H1 (cell line): ENCODE measurements around the gene NHSL2. TPM values are rescaled to one million over a fixed set of nuclear protein-coding genes. Genes with fewer than 3 reads are reported as not detected.

Experiments used
- CTCF ChIA-PET: fragments of 300-600 bp; sonication (Branson Sonifier 250); formaldehyde crosslinking; loops from one replicate; lab custom pipeline; 2021; ENCODE audit not compliant: partially characterized antibody; lab: Charles Lee
- POLR2A ChIA-PET: fragments of 300-600 bp; sonication (Branson Sonifier 250); formaldehyde crosslinking; loops from one replicate; lab custom pipeline; 2021; ENCODE audit warnings: inconsistent platforms; ENCODE audit not compliant: partially characterized antibody; lab: Charles Lee
- DNase-seq, 2 experiments: peaks; one replicate each; pipeline versions ENCODE4 v3.0.0 to v3.0.0-alpha.2; 2010 to 2022; ENCODE audit warnings: low spot score in 2 of 2, low read depth in 1 of 2, mixed read lengths in 1 of 2
- FAIRE-seq: peaks from 2 replicates; lab custom pipeline; 2011; peaks lifted over from hg19 to GRCh38; lab: Jason Lieb, UNC
- H2AFZ ChIP-seq: 2 replicates; pipeline ENCODE4 v1.8.1; 2012; ENCODE audit warnings: low read length, inconsistent platforms
- H2AK5ac ChIP-seq: 2 replicates; pipeline ENCODE4 v1.6.1; 2013; ENCODE audit warnings: low read depth, low read length
- H2BK120ac ChIP-seq: replicated peaks from 2 replicates; pipeline ENCODE3; 2013; ENCODE audit warnings: low read depth, low read length, inconsistent platforms
- H2BK12ac ChIP-seq: 2 replicates; pipeline ENCODE4 v1.6.1; 2013; ENCODE audit warnings: low read depth, low read length
- H2BK15ac ChIP-seq: 2 replicates; pipeline ENCODE4 v1.6.1; 2013; ENCODE audit warnings: low read length
- H2BK20ac ChIP-seq: 2 replicates; pipeline ENCODE4 v1.6.1; 2013; ENCODE audit warnings: low read length
- H2BK5ac ChIP-seq: 2 replicates; pipeline ENCODE4 v1.6.1; 2013; ENCODE audit warnings: low read depth, low read length
- H3K14ac ChIP-seq: 2 replicates; pipeline ENCODE4 v1.6.1; 2013; ENCODE audit warnings: inconsistent platforms; ENCODE audit not compliant: insufficient read length
- H3K18ac ChIP-seq: 2 replicates; pipeline ENCODE4 v1.6.1; 2013; ENCODE audit warnings: low read length; ENCODE audit errors: extremely low read depth
- H3K23ac ChIP-seq: 2 replicates; pipeline ENCODE4 v1.6.1; 2013; ENCODE audit warnings: inconsistent platforms; ENCODE audit not compliant: insufficient read length
- H3K23me2 ChIP-seq: 2 replicates; pipeline ENCODE4 v1.6.1; 2013; ENCODE audit warnings: low read depth, low read length
- H3K27ac ChIP-seq: 2 replicates; pipeline ENCODE4 v1.6.1; 2011; ENCODE audit warnings: low read depth, low read length, inconsistent platforms
- H3K27me3 ChIP-seq, 4 experiments: replicated peaks in 1 of 4; 1 replicate in 1 of 4; 2 replicates in 3 of 4; pipeline versions ENCODE4 v1.6.1 to v1.8.1; 2011 to 2013; ENCODE audit warnings: low read length in 3 of 4, mild to moderate bottlenecking in 3 of 4, inconsistent platforms in 2 of 4, mixed read lengths in 2 of 4, moderate library complexity in 1 of 4; ENCODE audit not compliant: control insufficient read depth in 3 of 4, insufficient read depth in 3 of 4; ENCODE audit errors: extremely low read depth in 1 of 4
- H3K36me3 ChIP-seq, 4 experiments: 2 replicates each; pipeline versions ENCODE4 v1.6.1 to v1.8.1; 2011 to 2013; ENCODE audit warnings: mild to moderate bottlenecking in 4 of 4, low read length in 3 of 4, moderate library complexity in 2 of 4, control low read depth in 1 of 4, inconsistent platforms in 1 of 4; ENCODE audit not compliant: insufficient read depth in 4 of 4, control insufficient read depth in 2 of 4
- H3K4ac ChIP-seq: replicated peaks from 2 replicates; pipeline ENCODE3; 2013; ENCODE audit warnings: low read length, low read depth, mixed read lengths, inconsistent platforms; ENCODE audit not compliant: insufficient read length
- H3K4me1 ChIP-seq, 4 experiments: replicated peaks in 1 of 4; 1 replicate in 1 of 4; 2 replicates in 3 of 4; pipeline versions ENCODE4 v1.6.1 to v1.8.1; 2011 to 2013; ENCODE audit warnings: low read length in 3 of 4, inconsistent platforms in 2 of 4, mixed read lengths in 1 of 4; ENCODE audit not compliant: insufficient read depth in 4 of 4, control insufficient read depth in 3 of 4
- H3K4me2 ChIP-seq, 2 experiments: 2 replicates each; pipeline versions ENCODE4 v1.6.1 to v1.8.1; 2011 to 2013; ENCODE audit warnings: low read depth in 2 of 2, low read length in 2 of 2, control low read depth in 1 of 2, inconsistent platforms in 1 of 2, mild to moderate bottlenecking in 1 of 2; ENCODE audit not compliant: insufficient read depth in 1 of 2
- H3K4me3 ChIP-seq, 4 experiments: fragments of 200-600, 300-600 bp in 1 of 4; sonication (generic), shearing (Covaris generic), sonication (Bioruptor Twin) in 1 of 4; 2 replicates each; pipeline versions ENCODE4 v1.5.1 to v1.8.1; 2011 to 2016; ENCODE audit warnings: low read length in 4 of 4, low read depth in 3 of 4, control low read depth in 2 of 4, inconsistent platforms in 2 of 4, mild to moderate bottlenecking in 2 of 4, mixed read lengths in 1 of 4, moderate library complexity in 1 of 4; ENCODE audit not compliant: insufficient read depth in 2 of 4; ENCODE audit errors: extremely low read depth in 1 of 4
- H3K56ac ChIP-seq: replicated peaks from 2 replicates; pipeline ENCODE3; 2013; ENCODE audit warnings: low read depth, mild to moderate bottlenecking, mixed read lengths, low read length, inconsistent platforms; ENCODE audit not compliant: insufficient read length
- H3K79me1 ChIP-seq: 2 replicates; pipeline ENCODE4 v1.6.1; 2013; ENCODE audit warnings: low read depth, low read length, control low read depth
- H3K79me2 ChIP-seq, 2 experiments: 2 replicates each; pipeline versions ENCODE4 v1.6.1 to v1.8.1; 2012 to 2013; ENCODE audit warnings: low read length in 2 of 2, mild to moderate bottlenecking in 2 of 2, inconsistent platforms in 1 of 2; ENCODE audit not compliant: insufficient read depth in 2 of 2, control insufficient read depth in 1 of 2
- H3K9ac ChIP-seq, 4 experiments: replicated peaks in 1 of 4; 1 replicate in 1 of 4; 2 replicates in 3 of 4; pipeline versions ENCODE4 v1.6.1 to v1.8.1; 2011 to 2013; ENCODE audit warnings: low read depth in 3 of 4, low read length in 3 of 4, control low read depth in 2 of 4, mild to moderate bottlenecking in 2 of 4, moderate library complexity in 2 of 4, inconsistent platforms in 1 of 4; ENCODE audit errors: extremely low read depth in 1 of 4
- H3K9me3 ChIP-seq, 2 experiments: 2 replicates each; pipeline versions ENCODE4 v1.6.1 to v1.8.1; 2012 to 2013; ENCODE audit warnings: mild to moderate bottlenecking in 2 of 2, moderate library complexity in 2 of 2, control low read depth in 1 of 2, inconsistent platforms in 1 of 2, low read depth in 1 of 2, low read length in 1 of 2, mixed read lengths in 1 of 2; ENCODE audit not compliant: insufficient read depth in 2 of 2
- H4K20me1 ChIP-seq, 2 experiments: replicated peaks in 1 of 2; 2 replicates each; pipeline versions ENCODE3 to v1.8.1; 2011 to 2013; ENCODE audit warnings: inconsistent platforms in 2 of 2, low read length in 2 of 2, mild to moderate bottlenecking in 1 of 2; ENCODE audit not compliant: insufficient read depth in 2 of 2, control insufficient read depth in 1 of 2
- H4K5ac ChIP-seq: 2 replicates; pipeline ENCODE4 v1.6.1; 2013; ENCODE audit warnings: low read length, low read depth, mixed read lengths, inconsistent platforms; ENCODE audit not compliant: insufficient read length
- H4K8ac ChIP-seq: 2 replicates; pipeline ENCODE4 v1.8.0; 2013; ENCODE audit warnings: mild to moderate bottlenecking, moderate library complexity, low read length, inconsistent platforms; ENCODE audit not compliant: insufficient read depth; ENCODE audit errors: extremely low read depth
- H4K91ac ChIP-seq: replicated peaks from 2 replicates; pipeline ENCODE3; 2013; ENCODE audit warnings: low read length, mixed read lengths, inconsistent platforms; ENCODE audit not compliant: insufficient read length
- CHD2 ChIP-seq: IDR thresholded peaks from 2 replicates; pipeline ENCODE4 v1.6.1; 2012; ENCODE audit warnings: low read length, improper control_type of control experiment
- EZH2 ChIP-seq: fragments of 200-600 bp; sonication (generic); IDR thresholded peaks from 2 replicates; pipeline ENCODE4 v1.7.1; 2012; ENCODE audit warnings: low read depth, mild to moderate bottlenecking, moderate library complexity, low read length, inconsistent platforms; ENCODE audit not compliant: severe bottlenecking
- HDAC6 ChIP-seq: IDR thresholded peaks from one replicate; pipeline ENCODE4 v1.7.1; 2012; ENCODE audit warnings: low read depth, mild to moderate bottlenecking, inconsistent platforms, low read length, moderate library complexity
- JUN ChIP-seq: IDR thresholded peaks from 2 replicates; pipeline ENCODE4 v1.6.1; 2011; ENCODE audit warnings: low read depth, mild to moderate bottlenecking, improper control_type of control experiment, low read length
- NANOG ChIP-seq: IDR thresholded peaks from 2 replicates; pipeline ENCODE4 v1.6.1; 2011; ENCODE audit warnings: low read length, low read depth, mild to moderate bottlenecking, inconsistent platforms; ENCODE audit not compliant: insufficient read depth, poor library complexity, severe bottlenecking
- NRF1 ChIP-seq: IDR thresholded peaks from 2 replicates; pipeline ENCODE4 v1.6.1; 2011; ENCODE audit warnings: mild to moderate bottlenecking, low read depth, low read length, improper control_type of control experiment
- POLR2AphosphoS5 ChIP-seq: IDR thresholded peaks from 2 replicates; pipeline ENCODE4 v1.6.1; 2011; ENCODE audit warnings: low read depth, low read length
- SP1 ChIP-seq: IDR thresholded peaks from 2 replicates; pipeline ENCODE4 v1.6.1; 2011; ENCODE audit warnings: low read depth, low read length
- SP4 ChIP-seq: IDR thresholded peaks from 2 replicates; pipeline ENCODE4 v1.6.1; 2012; ENCODE audit warnings: low read length, inconsistent platforms
- TAF1 ChIP-seq: IDR thresholded peaks from 2 replicates; pipeline ENCODE4 v1.6.1; 2011; ENCODE audit warnings: mild to moderate bottlenecking, low read depth, low read length
- YY1 ChIP-seq: IDR thresholded peaks from 2 replicates; pipeline ENCODE4 v1.6.1; 2011; ENCODE audit warnings: low read depth, mild to moderate bottlenecking, low read length
- WGBS, 2 experiments: shearing (Covaris generic) in 1 of 2; methylation state at CpG; one replicate each; pipeline versions ENCODE4 v1.1.6 to v1.1.7; 2013 to 2015; ENCODE audit warnings: low lambda C conversion rate in 2 of 2, mixed read lengths in 2 of 2, inconsistent platforms in 1 of 2, low coverage in 1 of 2, missing lambda C conversion rate in 1 of 2; ENCODE audit not compliant: insufficient replicate concordance in 2 of 2, insufficient coverage in 1 of 2, insufficient read length in 1 of 2; ENCODE audit errors: extremely low coverage in 1 of 2, missing lambda C conversion rate in 1 of 2; 5-methylcytosine and 5-hydroxymethylcytosine counted together
- polyA plus RNA-seq, 7 experiments: library from polyadenylated mRNA; depleted of rRNA in 3 of 7; stranded (reverse) in 5 of 7; unstranded in 2 of 7; fragments of >200 nt in 5 of 7; fragments of 200-250 nt in 2 of 7; gene quantifications; 1 replicate in 5 of 7; 2 replicates in 1 of 7; 4 replicates in 1 of 7; pipeline versions ENCODE4 v1.2.1 to v1.2.3, GENCODE V29; 2011 to 2013; ENCODE audit warnings: missing spikeins in 2 of 7, mixed read lengths in 2 of 7
- total RNA-seq: library from RNA; stranded (reverse); fragmentation: NEBNext Ultra II Directional; extraction: Animal tissue kit (Norgen Biotek cat#: 25700); gene quantifications from 2 replicates; pipeline ENCODE4 v1.2.1, GENCODE V29; 2021
- TF ChIP-seq, protein P1 (sequence below): IDR thresholded peaks from 2 replicates; pipeline ENCODE4 v1.6.1; 2011; ENCODE audit warnings: low read length, improper control_type of control experiment

Gene NHSL2
- total and polyA plus RNA-seq, 2 of the 8 experiments (the other 6 are each of a cell fraction or from before 2014, with no cell fraction given) = 3.7 to 7.2 TPM

DNA sequence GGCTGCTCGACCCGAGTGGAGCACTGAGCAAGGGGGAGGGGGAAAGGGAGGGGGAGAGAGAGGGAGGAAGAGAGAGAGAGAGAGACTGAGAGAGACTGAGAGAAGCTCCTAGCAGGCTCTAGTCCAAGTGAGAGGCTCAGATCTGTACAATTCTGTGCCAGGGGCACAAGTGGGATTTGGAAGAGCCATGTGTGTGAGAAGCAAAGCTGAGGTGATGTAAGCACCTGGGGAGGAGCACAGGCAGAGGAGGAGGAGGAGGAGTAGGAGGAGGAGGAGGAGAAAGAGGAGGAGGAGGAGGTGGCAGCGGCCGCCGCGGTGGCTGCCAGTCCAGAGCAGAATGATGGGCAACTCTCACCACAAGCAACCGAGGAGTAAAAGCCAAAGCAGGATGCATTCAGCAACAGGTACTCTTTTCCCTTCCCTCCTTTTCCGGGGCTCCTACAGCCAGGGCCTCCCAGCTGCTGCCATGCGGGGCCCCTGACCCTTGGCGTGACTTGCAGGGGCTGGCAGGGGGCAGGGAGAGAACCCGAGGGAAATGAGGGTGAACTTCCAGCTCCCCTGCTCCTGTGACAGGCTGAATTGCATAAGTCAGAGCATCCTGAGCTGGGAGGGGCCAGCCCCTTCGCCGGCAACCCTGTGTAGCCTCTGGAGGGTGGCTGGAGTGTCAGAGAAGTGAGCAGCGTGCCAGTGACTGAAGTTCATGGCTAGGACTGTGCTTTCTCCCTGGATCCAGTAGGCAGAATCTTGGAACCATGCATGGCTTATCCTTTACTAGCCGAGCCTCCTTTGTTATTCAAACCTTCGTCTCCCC is 158.9 kb downstream of the NHSL2 start:
- no peak overlapping the region for H3K4ac ChIP-seq
- no peak overlapping the region for H3K56ac ChIP-seq
- no peak overlapping the region for H2AK5ac ChIP-seq
- no peak overlapping the region for H3K18ac ChIP-seq
- no peak overlapping the region for H3K14ac ChIP-seq
- H2BK5ac ChIP-seq = no peak overlapping the region
- POLR2A ChIA-PET = no interaction called here
- no peak overlapping the region for H4K5ac ChIP-seq
- WGBS, 2 experiments = 79% methylated on average over 7 of the region's 16 CpGs; no CpG with 5 or more reads in 1 of the 2 experiments
- no peaks in the 10 kb centered on the region for H3K79me2 ChIP-seq
- no peak overlapping the region for H2BK15ac ChIP-seq
- DNase-seq (no peak), FAIRE-seq (no peak)
- peaks cover 3% of the 10 kb centered on the region; the same call in 1 of the 2 replicates for H3K23me2 ChIP-seq
- no peaks in the 10 kb centered on the region for H3K27me3 ChIP-seq
- peaks cover 0 to 2% of the 10 kb centered on the region in 2 experiments for H4K20me1 ChIP-seq
- peaks cover 0 to 11% (median 4%) of the 10 kb centered on the region in 4 experiments; a peak in 4 of 7 replicates for H3K4me1 ChIP-seq
- H4K8ac ChIP-seq = no peak overlapping the region
- no peaks in the 10 kb centered on the region for H3K79me1 ChIP-seq
- H3K4me2 ChIP-seq = peak overlapping the region; percentile 11 to 33; a peak in 2 of 4 replicates
- CTCF ChIA-PET = interaction anchor here (1.2 to 2.8 kb wide), 7 partner anchors 8 to 57 kb away, joined by 3 to 13 read pairs (median 6); no protein-coding TSS in a partner anchor
- no peak overlapping the region for H2AFZ ChIP-seq
- no peak overlapping the region for H3K23ac ChIP-seq
- H2BK12ac ChIP-seq = no peak overlapping the region
- no peak overlapping the region for H3K27ac ChIP-seq
- H2BK20ac ChIP-seq = no peak overlapping the region
- H2BK120ac ChIP-seq = no peak overlapping the region
- H4K91ac ChIP-seq = no peak overlapping the region
- H3K4me3 ChIP-seq = 0 out of 8 replicates have a peak overlapping the region, but pooled peaks of 1 of the 4 experiments have one; percentile 19
- H3K9me3 ChIP-seq = no peaks in the 10 kb centered on the region
- no peaks in the 10 kb centered on the region for H3K36me3 ChIP-seq
- no peak overlapping the region for H3K9ac ChIP-seq
- TF ChIP-seq HDAC6 (no peak), JUN (no peak), NRF1 (no peak), SP4 (no peak), YY1 (no peak), POLR2AphosphoS5 (no peak), NANOG (no peak), TAF1 (no peak), EZH2 (no peak), CHD2 (no peak), SP1 (no peak)
- TF ChIP-seq, protein P1, sequence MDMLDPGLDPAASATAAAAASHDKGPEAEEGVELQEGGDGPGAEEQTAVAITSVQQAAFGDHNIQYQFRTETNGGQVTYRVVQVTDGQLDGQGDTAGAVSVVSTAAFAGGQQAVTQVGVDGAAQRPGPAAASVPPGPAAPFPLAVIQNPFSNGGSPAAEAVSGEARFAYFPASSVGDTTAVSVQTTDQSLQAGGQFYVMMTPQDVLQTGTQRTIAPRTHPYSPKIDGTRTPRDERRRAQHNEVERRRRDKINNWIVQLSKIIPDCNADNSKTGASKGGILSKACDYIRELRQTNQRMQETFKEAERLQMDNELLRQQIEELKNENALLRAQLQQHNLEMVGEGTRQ = no peak
